HG03565 (cell line): Measurements from ENCODE around the gene DCP1A.
"Not testable (repeated sequence)": the region's sequence is repeated elsewhere in the genome, so short reads cannot be mapped to it uniquely, and the experiment has no call there.

Experiments used
- ATAC-seq: cut with Tn5 transposase; IDR thresholded peaks from one replicate; pipeline ENCODE4 v1.9.1; 2021; ENCODE audit warnings: mild to moderate bottlenecking, moderate library complexity; ENCODE audit not compliant: unreplicated experiment

The DCP1A gene

DNA sequence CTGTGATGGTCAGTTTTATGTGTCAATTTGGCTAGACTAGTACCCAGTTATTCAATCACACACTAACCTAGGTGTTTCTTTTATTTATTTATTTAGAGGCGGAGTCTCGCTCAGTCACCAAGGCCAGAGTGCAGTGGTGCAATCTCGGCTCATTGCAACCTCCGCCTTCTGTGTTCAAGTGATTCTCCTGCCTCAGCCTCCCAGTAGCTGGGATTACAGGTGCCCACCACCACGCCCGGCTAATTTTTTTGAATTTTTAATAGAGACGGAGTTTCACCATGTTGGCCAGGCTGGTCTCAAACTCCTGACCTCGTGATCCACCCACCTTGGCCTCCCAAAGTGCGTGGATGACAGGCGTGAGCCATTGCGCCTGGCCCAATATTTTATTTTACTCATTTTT is 78.2 kb downstream of the DCP1A start:
- ATAC-seq: not testable (repeated sequence)

DNA sequence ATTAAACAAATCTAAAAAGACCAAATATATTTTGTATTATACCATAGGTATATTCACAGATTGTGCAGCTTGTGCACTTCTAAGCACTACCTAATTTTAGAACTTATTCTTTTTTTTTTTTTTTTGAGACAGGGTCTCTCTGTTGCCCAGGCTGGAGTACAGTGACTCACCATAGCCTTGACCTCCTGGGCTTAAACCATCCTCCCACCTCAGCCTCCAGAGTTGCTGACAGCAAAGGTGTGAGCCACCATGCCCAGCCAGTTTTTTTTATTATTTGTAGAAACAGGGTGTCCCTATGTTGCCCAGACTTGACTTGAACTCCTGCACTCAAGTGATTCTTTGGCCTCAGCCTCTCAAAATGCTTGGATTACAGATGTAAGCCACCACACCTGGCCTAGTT is 79.6 kb downstream of the DCP1A start:
- no peak for ATAC-seq

DNA sequence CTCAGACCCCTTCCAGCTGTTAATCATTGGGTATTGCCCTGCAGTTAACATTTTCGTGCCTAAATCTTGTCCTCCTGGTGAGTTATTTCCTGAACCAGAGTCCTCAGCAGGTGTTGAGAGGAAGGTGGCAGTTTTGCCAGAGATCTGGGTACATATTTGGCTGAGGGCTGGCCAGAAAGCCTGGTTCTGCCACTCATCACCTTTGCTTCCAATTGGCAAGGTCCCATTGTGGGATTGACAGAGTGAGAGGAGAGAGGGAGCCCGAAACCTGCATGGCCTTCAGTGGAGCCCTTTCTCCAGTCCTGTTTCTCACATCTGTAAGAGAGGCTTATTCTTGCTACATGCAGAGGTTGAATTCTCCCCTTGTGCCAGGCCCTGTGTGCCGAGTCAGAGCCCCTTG is 82.6 kb downstream of the DCP1A start:
- ATAC-seq: no peak

DNA sequence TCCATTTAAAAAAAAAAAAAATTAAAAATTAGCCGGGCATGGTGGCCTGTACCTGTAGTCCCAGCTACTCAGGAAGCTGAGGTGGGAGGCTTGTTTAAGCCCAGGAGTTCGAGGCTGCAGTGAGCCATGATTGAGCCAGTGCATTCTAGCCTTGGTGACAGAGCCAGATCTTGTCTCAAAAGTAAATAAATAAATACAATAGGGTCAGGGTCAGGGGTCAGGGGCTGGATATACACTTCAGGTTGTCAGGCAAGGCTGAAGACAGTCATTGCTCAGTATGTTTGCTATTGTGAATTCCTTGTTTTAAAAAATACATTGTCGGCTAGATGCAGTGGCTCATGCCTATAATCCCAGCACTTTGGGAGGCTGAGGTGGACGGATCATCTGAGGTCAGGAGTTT is 83.4 kb downstream of the DCP1A start:
- no peak for ATAC-seq

DNA sequence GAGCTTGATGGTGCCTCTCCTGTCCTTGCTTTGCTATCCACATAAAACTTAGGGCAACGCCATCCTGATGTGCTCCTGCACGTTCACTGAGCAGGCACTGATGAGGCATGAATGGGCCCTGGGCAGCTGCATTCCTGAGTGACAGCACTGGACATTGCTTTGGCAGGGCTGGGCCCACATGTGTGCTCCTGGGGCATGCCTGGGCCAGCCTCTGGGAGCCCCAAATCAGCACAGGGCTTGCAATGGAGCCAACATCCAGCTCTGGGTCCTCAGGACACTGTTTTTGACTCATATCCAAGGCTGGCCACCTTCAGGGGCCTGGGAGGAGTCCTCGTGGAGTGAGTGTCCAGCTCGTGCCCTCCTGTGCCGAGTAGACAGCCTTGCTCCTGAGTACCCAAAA is 85.6 kb downstream of the DCP1A start:
- no peak for ATAC-seq

DNA sequence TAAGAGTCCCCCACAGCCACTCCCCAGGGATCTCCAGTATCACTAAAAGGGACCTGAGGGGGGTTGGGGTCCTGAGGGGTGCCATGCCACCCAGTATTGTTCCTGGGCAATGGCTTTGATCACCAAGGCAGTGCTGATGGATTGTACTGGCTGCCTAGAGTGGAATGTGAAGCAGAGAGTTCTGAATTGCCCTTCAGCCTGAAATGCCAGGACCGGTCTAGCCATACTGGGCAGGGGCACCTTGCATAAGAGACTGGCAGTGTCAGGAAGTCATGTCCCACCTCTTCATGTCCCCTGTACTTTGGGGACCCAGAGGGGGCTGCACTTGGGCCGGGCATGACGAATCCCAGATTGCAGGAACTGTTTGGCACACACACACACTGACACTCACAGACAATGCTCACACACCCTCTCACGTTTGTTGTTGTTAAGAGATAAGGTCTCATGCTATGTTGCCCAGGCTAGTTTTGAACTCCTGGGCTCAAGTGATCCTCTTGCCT is 87.0 kb downstream of the DCP1A start:
- no peak for ATAC-seq

DNA sequence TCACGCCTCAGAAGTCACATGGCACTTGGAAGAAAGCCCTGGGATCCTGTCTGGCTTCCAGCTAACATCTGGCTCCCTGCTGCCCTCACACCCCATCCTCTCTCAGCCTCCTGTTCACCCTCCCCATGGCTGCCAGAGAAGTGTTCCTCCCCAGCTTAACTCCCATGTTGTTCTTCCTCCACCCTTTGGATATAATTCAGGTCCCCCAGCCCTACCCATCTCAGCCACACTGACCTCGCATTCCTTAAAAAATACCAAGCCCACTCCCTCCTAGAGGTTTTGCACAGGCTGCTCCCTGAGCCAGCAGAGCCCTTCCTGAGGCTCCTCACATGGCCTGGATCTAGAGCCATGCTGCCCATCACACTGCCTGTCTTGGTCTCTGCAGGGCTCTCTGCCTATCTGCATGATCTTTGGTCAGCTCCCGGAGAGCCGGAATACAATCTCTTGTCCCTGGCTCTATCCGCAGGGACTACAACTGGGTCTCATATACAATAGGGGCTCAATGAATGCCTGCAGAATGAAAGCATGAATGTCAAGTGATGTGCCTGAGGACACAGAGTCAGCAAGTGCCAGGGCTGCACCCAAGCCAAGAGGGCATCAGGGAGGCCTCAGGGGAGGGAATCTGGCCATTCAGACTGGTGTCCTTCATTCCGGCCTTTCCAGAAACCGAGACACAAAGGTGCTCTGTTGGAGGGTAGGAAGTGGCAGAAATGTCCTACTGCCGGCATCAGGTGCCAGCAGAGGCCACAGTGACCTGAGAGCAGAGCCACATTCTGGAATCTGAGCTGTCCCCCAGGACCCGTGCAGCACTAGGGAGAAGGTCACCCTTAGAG is 87.7 kb downstream of the DCP1A start:
- ATAC-seq: no peak

DNA sequence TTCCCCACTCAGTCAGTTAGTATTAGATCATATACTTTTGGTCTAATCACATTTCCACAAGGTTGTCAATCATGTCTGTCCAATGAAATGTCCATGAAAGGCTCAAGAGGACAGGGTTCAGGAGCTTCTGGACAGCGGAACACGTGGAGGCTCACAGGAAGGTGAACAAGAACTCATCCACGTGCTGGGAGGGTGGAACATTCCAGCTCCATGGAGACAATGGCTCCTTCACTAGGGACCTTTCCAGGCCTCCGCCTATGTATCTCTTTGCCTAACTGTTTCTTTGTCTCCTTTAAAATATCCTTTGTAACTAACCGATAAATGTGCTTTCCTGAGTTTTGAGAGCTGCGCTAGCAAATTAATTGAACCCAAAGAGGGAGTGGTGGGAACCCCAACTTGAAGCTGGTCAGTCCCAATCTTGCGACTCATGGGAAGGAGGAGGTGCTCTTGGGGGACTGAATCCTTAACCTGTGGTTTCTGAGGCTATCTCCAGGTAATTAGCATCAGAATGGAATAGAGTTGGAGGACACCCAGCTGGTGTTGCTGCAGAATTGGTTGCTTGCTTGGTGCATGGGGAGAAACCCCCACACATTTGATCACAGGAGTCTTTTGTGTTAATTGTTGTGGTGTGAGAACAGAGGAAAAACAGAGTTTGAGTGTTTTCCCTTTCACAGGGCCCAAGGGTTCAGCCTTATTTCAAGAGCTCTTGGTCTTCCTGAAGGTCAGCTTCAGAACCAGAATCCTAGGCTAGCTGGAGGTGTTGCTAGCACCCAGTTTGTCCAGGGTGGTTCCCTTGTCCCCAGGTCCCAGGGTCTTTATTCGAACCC is 88.5 kb downstream of the DCP1A start:
- no peak for ATAC-seq

DNA sequence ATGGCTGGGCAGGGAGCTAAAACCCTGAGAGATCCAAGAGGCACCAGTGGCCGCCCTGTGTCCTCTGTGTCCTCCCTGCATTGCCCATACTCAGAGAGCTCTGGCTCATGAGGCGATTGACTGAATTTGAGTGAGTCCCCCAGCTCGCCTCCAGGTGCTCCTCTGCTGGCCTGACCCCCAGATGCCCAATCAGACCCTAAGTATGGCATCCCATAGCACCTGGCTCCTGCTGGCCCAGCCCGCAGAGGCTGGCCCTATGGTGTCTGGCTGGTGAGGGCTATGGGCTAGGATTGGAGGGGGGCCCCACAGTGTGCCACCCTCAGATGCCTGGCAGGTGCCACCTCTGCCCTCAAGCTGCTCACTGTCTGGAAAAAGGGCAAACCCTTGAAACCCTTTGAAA is 89.9 kb downstream of the DCP1A start:
- ATAC-seq: no peak

DNA sequence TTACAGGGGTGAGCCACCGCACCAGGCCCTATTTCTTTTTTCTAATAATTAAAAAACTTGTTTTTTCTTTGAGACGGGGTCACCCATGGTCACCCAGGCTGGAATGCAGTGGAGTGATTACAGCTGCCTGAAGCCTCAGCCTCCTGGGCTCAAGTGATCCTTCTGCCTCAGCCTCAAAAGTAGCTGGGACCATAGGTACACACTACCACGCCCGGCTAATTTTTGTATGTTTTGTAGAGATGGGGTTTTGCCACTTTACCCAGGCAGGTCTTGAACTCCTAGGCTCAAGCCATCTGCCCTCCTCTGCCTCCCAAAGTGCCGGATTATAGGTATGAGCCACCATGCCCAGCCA is 90.7 kb downstream of the DCP1A start:
- ATAC-seq: no peak

DNA sequence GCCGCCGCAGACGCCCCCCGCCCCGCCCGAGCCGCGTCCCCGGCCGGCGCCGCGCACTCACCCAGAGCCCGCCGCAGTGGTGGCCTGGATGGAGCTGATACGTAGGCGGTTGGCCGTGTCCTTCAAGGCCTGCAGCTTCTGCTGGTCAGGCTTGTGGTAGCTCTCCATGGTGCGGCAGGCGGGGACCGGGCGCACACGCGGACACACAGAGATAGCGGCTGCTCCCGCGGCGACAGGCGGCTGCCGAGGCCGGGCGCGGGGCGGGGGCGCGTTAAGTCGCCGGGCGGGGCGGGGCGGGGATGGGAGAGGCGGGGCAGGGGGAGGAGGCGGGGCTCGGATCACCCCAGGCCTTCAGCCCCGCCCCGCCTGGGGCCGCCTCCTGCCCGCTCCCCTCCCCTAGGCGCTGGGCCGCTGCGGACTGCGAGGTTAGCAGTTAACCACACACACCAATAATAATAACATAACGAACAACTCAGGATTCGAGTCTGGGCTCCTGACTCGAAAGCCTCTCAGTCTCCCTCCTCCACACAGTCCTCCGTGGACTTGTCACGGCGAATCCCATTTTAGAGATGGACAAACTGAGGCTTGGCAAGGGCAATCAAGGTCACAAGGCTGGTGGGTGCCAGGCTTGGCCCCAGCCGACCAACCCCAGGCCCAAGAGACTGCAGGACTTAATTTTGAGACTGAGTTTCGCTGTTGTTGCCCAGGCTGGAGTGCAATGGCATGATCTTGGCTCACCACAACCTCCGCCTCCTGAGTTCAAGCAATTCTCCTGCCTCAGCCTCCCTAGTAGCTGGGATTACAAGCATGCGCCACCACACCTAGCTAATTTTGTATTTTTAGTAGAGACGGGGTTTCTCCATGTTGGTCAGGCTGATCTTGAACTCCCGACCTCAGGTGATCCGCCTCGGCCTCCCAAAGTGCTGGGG is 91.3 kb downstream of the DCP1A start, which contains the start of gene TKT:
TSS of gene TKT (minus strand) at position 248 of the 929 bp plus-strand sequence. CDS start at position 168, 80 bp downstream.
- peak; percentile 40 for ATAC-seq

DNA sequence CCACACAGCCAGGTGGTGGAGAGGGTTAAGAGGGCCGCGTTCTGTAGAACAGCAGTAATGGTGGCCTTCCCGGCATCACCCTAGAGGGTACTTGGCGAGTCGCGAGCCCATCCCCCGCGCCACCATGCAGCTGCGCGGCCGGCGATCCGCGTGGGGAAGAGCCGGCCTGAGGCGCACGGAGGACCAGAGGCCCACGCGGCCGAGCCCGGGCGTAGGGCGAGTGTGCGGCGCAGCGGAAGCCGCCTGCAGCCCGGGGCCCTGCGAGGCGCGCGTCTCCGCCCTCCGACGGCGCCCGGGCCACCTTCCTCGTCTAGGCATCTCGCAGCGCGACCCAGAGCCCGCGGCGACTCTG is 91.9 kb downstream of the DCP1A start:
- peak; percentile 11 for ATAC-seq

DNA sequence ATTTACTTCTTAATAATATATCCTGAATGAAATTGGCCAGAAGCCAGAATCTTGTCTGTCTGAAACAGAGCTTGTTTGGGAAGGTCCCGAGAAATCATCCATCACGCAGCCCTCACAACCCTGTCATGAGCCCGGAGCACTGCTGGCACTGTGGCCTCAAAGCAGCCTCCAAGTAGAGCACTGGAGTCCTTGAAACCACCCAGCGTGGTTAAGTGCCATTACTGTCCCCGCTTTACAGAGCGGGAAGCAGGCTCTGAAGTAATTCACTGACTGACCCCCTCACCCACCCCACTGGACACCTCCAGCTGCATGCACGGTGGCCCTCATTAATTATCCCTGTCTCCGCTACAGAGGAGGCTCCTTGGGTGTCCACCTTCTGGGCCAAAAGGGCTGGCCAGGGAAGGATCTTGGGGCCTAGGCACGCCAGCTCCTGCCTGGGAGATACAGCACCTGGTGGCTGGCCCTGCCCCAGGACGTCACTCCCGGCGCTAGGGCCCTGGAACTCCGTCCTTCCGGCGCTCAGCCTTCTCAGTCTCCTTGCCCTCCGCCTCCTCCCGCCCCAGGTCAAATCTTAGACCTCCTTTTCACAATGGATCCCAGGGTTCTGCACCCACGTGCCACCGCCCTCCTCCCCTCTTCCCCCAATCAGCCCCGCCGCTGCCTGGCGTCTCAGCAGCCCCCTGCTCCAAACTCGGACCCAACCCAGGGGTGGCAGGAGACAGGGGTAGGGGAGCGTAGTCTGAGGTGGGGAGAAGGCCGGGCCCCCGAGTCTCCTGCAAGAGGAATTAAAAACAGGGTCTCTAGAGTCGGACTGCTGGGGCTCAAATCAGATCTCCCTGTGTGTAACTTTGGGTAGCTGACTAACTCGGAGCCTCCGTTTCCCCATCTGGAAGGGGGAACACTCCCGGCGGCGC is 92.6 kb downstream of the DCP1A start:
- ATAC-seq: no peak

DNA sequence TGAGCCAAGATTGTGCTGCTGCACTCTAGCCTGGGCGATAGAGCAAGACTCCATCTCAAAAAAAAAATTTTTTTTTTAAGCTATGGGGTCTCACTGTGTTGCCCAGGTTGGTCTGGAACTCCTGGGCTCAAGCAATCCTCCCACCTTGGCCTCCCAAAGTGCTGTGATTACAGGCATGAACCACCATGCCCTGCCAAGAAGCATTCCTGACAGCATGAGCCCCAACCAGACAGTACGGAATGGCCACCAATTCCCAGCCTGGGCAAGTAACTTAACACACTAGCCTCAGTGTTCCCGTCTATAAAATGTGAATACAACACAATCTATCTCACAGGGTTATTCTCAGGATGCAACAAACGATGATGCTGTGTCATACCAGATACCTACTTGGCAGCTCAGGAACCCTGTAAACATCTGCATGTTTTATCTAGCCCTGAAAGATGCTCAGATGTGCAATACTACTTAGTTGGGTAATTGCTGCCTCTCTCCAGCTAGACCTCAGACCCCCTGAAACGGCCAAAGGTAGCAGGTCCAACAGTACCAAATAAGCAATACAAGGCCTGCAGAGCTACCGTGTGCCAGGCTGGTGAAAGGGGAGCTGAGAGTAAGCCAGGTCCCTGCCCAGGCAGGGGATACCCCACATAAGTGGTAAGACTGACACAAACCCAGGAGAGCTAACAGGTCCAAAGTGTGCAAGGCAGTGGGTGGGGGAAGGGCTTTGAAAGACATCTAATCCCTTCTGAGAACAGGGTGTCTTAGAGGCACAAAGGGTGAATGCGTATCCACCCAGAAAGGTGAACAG is 93.4 kb downstream of the DCP1A start:
- no peak for ATAC-seq

DNA sequence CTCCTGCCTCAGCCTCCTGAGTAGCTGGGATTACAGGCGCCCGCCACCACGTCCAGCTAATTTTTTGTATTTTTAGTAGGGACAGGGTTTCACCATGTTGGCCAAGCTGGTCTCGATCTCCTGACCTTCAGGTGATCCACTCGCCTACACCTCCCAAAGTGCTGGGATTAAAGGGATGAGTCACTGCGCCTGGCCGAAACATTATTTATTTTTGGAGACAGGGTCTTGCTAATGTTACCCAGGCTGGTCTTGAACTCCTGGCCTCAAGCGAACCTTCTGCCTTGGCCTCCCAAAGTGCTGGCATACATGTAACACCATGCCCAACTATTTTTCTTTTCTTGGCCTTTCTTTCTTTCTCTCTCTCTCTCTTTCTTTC is 94.4 kb downstream of the DCP1A start:
- not testable (repeated sequence) for ATAC-seq

DNA sequence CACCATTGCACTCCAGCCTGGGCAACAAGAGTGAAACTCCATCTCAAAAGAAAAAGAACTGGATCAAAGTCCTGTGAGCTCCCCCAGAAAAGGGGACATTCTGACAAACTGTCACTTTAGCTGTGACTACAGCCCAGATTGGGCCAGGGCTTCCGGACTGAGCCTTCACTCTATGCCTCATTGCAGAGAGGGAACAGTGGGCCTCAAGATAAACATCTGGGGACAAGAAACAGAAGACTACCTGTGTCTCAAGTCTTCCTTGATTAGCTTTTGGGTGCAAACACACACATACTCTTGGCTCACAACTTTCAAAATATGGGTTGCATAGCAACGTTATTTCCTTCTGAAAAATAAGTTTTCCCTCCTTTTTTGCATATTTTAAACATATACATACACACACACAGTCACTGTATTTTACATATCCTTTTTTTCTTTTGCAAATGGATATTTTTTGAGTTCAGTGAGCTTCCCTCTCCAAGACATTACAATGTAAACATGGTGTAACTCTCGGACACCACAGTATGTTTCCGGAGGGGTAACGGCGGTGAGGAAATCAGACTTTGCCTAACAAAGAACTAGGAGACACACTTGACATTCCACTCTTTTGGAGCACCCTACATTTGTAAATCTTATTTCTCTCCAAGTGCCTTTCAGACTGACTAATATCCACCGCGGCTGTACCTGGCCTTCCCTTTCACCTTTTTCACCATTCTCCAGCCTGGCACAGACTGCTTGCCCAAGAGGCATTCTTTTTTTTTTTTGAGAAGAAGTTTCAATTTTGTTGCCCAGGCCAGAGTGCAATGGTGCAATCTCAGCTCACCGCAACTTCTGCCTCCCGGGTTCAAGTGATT is 95.0 kb downstream of the DCP1A start:
- no peak for ATAC-seq

DNA sequence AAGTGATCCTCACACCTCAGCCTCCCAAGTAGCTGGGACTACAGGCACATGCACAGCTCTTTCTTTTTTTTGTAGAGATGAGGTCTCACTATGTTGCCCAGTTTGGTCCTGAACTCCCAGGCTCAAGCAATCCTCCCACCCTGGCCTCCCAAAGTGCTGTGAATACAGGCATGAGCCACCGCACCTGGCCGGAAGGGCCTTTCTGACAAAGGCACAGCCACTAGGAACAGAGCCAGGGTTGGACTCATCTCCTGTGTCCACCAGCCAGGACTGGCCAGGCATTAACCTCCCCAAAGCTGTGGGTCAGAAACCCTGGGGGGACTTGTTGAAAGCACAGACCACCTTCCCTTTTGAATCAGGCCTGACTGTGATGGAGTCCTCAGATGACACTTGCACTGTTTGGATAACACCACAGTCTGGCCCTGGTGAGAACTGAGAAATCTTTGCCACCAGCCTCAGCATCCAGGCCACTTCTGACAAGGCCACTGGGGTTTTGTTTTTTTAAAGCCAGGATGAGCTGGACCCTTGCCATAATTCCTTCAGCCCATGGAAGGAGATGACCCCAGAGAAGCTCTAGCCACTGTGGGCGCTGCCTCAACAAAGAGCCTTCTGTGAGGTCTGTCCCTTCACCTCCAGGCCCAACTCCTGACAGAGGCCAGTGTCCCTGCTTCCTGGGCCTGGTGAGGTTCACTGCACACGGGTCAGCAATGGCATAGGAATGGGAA is 96.3 kb downstream of the DCP1A start:
- ATAC-seq: no peak

DNA sequence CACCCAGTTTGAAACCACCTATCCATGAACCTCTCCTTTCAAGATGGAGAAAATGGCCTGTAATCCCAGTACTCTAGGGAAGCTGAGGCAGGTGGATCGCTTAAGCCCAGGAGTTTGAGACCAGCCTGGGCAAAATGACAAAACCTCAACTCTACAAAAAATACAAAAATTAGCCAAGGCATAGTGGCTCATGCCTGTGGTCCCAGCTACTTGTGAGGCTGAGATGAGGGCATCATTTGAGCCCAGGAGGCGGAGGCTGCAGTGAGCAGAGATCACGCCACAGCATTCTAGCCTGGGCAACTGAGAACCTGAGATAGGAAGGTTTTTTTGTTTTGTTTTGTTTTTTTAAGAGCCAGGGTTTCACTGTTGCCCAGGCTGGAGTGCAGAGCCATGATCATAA is 96.9 kb downstream of the DCP1A start:
- ATAC-seq: no peak
